Stimulated activated CD8-positive, alpha-beta memory T cell treated with anti-CD3 and anti-CD28 coated beads, Interleukin-4, amount 100 ng/mL, for 24 hours (primary cell): Measurements from ENCODE around the gene ZNF536.
"Not testable (repeated sequence)": the region's sequence is repeated elsewhere in the genome, so short reads cannot be mapped to it uniquely, and the experiment has no call there.

Source experiments
- DNase-seq: peaks from one replicate; pipeline ENCODE4 v3.0.0-alpha.2; 2020; ENCODE audit warnings: low read depth

Gene ZNF536

GRCh38 chr19:30482956-30483355, 110.8 kb downstream of the ZNF536 start:
- no peak for DNase-seq

GRCh38 chr19:30486250-30486649, 114.1 kb downstream of the ZNF536 start:
- DNase-seq: not testable (repeated sequence)

- DNase-seq: no peak
These were observed 115.0 kb downstream of the ZNF536 start for GRCh38 chr19:30487178-30487577.

- DNase-seq: no peak
These were observed 116.0 kb downstream of the ZNF536 start for GRCh38 chr19:30488191-30488590.

GRCh38 chr19:30490760-30491159, 118.6 kb downstream of the ZNF536 start:
- DNase-seq: no peak

- no peak for DNase-seq
These were observed 120.5 kb downstream of the ZNF536 start for GRCh38 chr19:30492586-30493270.

- no peak for DNase-seq
These were observed 124.8 kb downstream of the ZNF536 start for GRCh38 chr19:30497034-30497433.

DNA sequence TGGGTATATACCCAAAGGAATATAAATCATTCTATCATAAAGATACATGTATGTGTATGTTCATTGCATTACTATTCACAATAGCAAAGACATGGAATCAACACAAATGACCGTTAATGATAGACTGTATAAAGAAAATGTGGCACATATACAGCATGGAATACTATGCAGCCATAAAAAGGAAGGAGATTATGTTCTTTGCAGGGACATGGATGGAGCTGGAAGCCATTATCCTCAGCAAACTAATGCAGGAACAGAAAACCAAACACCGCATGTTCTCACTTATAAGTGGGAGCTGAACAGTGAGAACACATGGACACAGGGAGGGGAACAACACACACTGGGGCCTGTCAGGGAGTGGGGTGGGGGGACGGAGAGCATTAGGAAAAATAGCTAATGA, 125.9 kb downstream of the ZNF536 start:
- DNase-seq: not testable (repeated sequence)

GRCh38 chr19:30498707-30499106, 126.5 kb downstream of the ZNF536 start:
- no peak for DNase-seq

DNA sequence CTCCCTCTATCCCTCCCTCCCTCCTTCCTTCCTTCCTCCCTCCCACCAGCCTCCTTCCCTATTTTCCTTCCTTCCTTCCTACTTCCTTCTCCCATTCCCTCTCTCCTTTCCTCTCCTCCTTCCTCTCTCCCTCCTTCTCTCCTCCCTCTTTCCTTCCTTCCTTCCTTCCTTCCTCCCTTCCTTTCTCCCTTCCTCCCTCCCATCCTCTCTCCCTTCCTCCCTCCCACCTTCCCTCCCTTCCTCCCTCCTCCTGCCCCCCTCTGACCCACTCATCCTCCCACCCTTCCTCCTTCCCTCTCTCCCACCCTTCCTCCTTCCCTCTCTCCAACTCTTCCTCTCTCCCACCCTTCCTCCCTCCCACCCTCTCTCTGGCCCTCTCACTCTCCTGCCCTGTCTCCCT, 132.1 kb downstream of the ZNF536 start:
- DNase-seq: no peak

DNA sequence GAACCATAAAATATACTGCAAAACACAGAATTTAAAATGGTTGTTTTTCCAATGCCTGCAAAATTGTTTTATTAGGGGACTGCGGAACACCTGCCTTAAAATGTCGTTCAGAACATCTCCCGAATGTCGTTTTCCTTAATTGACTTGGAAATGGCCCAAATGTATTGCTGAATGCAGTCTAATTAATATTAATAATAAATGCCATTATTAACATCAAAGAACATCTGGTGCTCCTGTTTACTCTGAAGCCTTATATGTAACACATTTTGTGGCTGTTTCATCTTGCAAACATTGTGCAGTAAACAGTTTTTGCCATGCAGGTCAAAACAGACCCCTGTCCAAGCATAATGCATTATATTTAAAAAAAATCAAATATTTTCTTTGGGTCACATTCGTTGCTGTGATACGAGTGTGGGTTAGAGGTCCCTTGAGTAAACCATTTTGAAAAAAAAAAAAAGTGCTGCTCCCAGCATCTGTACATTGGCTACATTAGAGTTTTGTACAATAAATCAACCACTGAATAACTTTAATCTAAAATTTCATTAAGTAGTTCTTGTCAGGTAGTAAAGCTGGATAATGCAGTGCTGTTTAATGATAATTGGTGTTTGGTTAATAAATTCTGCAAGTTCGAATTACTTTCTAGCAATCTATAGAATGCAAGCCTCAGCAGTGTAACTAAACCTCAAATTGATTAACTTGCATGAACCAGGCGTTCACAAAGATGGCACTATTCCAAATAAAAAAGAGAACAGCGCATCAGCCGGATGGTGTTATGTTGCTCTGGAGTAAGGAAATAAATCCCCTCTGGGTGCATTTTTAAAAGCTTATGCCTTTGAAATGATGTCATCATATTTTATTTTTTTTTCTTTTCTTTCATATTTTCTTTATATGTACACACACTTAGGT, 140.2 kb downstream of the ZNF536 start:
- DNase-seq: no peak

GRCh38 chr19:30513082-30513411, 140.9 kb downstream of the ZNF536 start:
- no peak for DNase-seq

- DNase-seq: no peak
These were observed 143.9 kb downstream of the ZNF536 start for GRCh38 chr19:30516111-30516510.

DNA sequence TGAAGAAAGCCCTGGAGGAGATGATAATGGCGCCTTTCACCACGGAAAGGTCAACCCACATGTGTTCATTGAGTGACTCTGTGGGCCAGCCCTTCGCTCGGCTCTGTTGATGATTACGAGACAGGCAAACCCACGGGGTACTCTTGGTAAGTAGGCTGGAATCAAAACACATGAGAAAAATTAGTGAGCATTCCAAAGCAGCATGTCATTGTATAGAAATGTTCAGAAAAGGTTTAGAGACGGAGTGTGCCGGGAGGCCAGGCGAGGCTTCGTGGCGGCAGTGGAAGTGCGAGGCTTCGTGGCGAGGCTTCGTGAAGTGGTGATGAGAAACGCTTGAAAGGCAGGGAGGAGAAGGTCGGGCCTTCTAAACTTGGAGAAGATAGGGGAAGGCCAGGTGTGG, 144.3 kb downstream of the ZNF536 start:
- no peak for DNase-seq

GRCh38 chr19:30518965-30519606, 146.9 kb downstream of the ZNF536 start:
- DNase-seq: no peak

DNA sequence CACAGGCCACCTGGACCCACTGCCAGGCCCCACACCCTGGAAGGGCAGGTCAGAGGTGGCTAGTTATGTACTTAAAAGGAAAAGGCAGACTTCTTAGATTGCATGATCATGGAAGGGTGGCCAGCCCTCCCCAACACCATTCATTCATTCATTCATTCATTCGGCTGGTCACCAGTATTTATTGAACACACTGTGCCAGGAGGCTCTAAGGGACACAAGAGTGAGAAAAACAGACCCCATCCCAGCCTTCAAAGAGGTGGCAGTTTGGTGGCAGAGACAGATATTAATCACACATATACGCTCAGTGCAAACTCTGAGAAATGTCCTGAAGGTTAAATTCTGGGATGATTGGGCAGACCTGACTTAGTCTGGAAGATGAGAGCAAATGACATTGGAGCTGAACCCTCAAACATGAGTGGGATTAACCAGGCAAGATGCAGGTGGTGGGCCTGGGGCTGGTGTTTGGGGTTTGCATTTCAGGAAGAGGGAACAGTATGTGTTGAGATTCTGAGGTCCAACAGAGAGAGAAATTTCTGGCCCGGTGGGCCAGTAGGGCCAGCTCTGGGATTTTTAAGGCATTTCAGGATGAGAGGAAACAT, 147.5 kb downstream of the ZNF536 start:
- no peak for DNase-seq

- DNase-seq: no peak
These were observed 148.7 kb downstream of the ZNF536 start for GRCh38 chr19:30520735-30521479.

GRCh38 chr19:30521937-30522336, 149.8 kb downstream of the ZNF536 start:
- DNase-seq: no peak

- no peak for DNase-seq
These were observed 150.2 kb downstream of the ZNF536 start for GRCh38 chr19:30522341-30522740.

- DNase-seq: no peak
These were observed 151.6 kb downstream of the ZNF536 start for GRCh38 chr19:30523791-30524190.

GRCh38 chr19:30525383-30525782, 153.2 kb downstream of the ZNF536 start:
- no peak for DNase-seq

DNA sequence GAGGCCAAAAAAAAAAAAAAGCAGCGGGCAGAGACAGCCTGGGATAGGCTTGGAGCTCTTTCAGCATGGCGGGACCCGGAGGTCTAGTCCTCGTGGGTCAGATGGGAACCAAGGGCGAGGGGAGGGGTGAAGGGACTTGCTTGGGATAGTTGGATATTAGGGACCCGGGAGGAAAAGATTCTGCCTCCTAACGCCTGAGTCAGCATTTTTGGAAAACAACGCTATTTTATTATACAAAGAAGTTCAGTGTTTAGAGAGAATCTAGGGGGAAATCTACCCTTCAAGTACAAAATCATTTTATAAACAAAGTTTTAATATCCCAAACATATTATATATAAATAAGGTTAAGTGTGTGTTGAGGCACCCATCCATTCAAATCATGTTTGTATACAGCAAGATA, 156.7 kb downstream of the ZNF536 start:
- DNase-seq: no peak
